GM20000 (cell line): ENCODE results near the gene NSD2.

Experiments used
- DNase-seq: peaks from one replicate; pipeline ENCODE4 v3.0.0; 2012; ENCODE audit warnings: low spot score
- TF ChIP-seq, protein P1 (sequence below): IDR thresholded peaks from 2 replicates; pipeline ENCODE4 v1.5.1; 2012; ENCODE audit warnings: mild to moderate bottlenecking, control low read depth; ENCODE audit errors: extremely low read depth, missing control alignments

Gene NSD2

DNA sequence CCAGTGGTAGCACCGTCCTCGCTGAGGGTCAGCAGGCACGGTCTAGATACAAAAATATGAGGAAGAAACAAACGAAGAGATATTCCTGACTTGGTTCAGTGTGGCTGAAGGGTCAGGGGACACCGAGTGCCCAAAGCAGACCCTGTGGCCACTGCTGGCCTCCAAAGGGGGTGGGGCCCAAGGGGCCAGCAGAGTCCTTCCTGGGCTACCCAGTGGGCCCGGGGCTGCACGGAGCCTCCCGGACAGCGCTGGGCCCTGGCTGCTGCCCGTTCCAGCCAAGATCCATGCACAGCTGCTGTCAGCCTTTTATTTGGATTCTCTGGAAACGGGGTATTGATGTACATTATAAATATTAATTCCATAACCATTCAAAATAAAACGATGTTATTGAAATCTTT, 117.1 kb downstream of the NSD2 start:
- no peak for DNase-seq
- TF ChIP-seq, protein P1, sequence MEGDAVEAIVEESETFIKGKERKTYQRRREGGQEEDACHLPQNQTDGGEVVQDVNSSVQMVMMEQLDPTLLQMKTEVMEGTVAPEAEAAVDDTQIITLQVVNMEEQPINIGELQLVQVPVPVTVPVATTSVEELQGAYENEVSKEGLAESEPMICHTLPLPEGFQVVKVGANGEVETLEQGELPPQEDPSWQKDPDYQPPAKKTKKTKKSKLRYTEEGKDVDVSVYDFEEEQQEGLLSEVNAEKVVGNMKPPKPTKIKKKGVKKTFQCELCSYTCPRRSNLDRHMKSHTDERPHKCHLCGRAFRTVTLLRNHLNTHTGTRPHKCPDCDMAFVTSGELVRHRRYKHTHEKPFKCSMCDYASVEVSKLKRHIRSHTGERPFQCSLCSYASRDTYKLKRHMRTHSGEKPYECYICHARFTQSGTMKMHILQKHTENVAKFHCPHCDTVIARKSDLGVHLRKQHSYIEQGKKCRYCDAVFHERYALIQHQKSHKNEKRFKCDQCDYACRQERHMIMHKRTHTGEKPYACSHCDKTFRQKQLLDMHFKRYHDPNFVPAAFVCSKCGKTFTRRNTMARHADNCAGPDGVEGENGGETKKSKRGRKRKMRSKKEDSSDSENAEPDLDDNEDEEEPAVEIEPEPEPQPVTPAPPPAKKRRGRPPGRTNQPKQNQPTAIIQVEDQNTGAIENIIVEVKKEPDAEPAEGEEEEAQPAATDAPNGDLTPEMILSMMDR = no peak

DNA sequence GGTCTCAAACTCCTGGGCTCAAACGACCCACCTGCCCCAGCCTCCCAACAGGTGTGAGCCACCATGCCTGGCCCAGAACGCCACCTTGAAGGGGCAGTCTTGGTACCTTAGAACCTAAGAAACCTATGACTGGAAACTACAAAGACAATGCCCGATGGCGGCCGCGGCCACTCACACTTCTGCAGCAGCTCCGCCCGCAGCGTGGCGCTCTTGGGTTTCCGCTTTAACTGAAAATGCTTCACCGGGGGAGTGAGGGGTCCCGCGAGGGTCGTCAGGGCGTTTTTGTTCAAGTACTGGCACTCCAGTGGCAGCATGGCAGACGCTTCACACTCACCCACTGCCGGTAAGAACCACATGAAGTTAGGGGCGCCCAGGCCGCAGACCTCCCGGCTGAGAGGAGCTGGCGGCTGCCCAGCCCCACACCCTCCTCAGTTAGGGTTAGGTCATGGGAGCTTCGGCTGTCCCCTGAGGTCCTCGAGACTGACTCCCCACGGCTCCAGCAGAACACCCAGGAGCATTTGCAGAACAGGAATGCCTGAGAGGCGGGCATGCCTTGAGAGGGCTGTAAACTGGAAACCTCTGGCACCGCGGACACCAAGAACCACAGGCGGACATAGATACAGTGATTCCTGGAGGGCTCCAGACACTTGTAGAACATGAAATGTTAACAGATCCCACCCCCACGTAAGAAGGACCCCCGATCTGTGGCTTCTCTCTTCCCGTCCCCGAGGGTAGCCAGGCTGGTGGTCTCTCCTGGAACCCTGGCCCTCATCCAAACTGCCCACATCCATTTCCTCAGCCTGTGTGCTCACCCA, 118.5 kb downstream of the NSD2 start:
- DNase-seq = no peak
- TF ChIP-seq, protein P1 = no peak

- TF ChIP-seq, protein P1 = no peak
- DNase-seq = no peak
These were observed 119.1 kb downstream of the NSD2 start for GRCh38 chr4:1990348-1990645.

DNA sequence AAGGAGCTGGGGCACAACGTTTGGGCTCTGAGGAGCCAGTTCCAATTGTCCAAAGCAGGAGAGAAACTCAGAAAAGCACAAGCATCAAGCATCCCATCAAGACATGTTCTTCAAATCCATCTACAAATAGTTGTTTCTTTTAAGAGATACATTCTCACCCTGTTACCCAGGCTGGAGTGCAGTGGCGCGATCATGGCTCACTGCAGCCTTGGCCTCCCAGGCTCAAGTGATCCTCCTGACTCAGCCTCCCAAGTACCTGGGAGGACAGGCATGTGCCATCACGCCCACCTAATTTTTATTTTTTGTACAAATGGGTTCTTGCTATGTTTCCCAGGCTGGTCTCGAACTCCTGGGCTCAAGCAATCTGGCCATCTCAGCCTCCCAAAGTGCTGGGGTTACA, 119.5 kb downstream of the NSD2 start:
- no peak for DNase-seq
- TF ChIP-seq, protein P1 = no peak

- DNase-seq = no peak
These were observed 119.9 kb downstream of the NSD2 start for GRCh38 chr4:1991087-1991486.

GRCh38 chr4:1991596-1992434, 120.6 kb downstream of the NSD2 start:
- TF ChIP-seq, protein P1 = no peak

More at GRCh38 chr4:1991087-1991486, 119.9 kb downstream of the NSD2 start:
- TF ChIP-seq, protein P1 = no peak

More at GRCh38 chr4:1991596-1992434, 120.6 kb downstream of the NSD2 start:
- no peak for DNase-seq
